ENCODE results near the gene HMGCR.

The HMGCR gene

GRCh38 chr5:75364571-75365280 is 27.7 kb downstream of the HMGCR start:
- Histone ChIP-seq H3K27ac (ENCODE audit: low read length) (no peak overlapping the region), H3K36me3 (ENCODE audit: insufficient read depth, low read depth, low read length) (peaks cover 34% of the 10 kb centered on the region), H3K4me1 (ENCODE audit: insufficient read depth, low read length) (no peaks in the 10 kb centered on the region; the same call in 1 of the 2 replicates), H3K9me3 (ENCODE audit: insufficient read depth, low read depth, low read length) (no peaks in the 10 kb centered on the region), H3K4me3 (ENCODE audit: low read length) (no peak overlapping the region), H3K9ac (ENCODE audit: low read depth, low read length) (no peak overlapping the region), H3K27me3 (ENCODE audit: insufficient read depth, low read length) (no peaks in the 10 kb centered on the region)

GRCh38 chr5:75365740-75366139 is 28.7 kb downstream of the HMGCR start:
- Histone ChIP-seq H3K4me3 (ENCODE audit: low read length) (no peak overlapping the region), H3K27ac (ENCODE audit: low read length) (no peak overlapping the region), H3K27me3 (ENCODE audit: insufficient read depth, low read length) (no peaks in the 10 kb centered on the region), H3K4me1 (ENCODE audit: insufficient read depth, low read length) (no peaks in the 10 kb centered on the region; the same call in 1 of the 2 replicates), H3K36me3 (ENCODE audit: insufficient read depth, low read depth, low read length) (peaks cover 24% of the 10 kb centered on the region), H3K9me3 (ENCODE audit: insufficient read depth, low read depth, low read length) (no peaks in the 10 kb centered on the region), H3K9ac (ENCODE audit: low read depth, low read length) (no peak overlapping the region)

DNA sequence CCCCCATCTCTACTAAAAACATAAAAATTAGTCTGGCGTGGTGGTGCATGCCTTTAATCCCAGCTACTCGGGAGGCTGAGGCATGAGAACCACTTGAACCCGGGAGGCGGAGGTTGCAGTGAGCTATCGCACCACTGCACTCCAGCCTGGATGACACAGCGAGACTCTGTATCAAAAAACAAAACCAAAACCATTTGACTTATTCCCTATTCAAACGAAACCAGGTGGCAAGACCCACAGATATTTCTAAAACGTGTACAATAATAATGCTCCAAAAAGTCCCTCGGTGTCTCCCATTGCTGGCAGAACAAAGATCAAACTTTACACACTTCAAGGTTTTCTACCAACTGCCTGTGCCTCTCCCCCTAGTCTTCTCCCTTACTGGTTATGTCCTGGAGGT is 29.8 kb downstream of the HMGCR start:
- Histone ChIP-seq H3K27me3 (ENCODE audit: insufficient read depth, low read length) (no peaks in the 10 kb centered on the region), H3K36me3 (ENCODE audit: insufficient read depth, low read depth, low read length) (peaks cover 13% of the 10 kb centered on the region), H3K9me3 (ENCODE audit: insufficient read depth, low read depth, low read length) (no peaks in the 10 kb centered on the region), H3K4me3 (ENCODE audit: low read length) (no peak overlapping the region), H3K9ac (ENCODE audit: low read depth, low read length) (no peak overlapping the region), H3K4me1 (ENCODE audit: insufficient read depth, low read length) (no peaks in the 10 kb centered on the region; the same call in 1 of the 2 replicates), H3K27ac (ENCODE audit: low read length) (no peak overlapping the region)

- no peaks in the 10 kb centered on the region for H3K9me3 ChIP-seq (ENCODE audit: insufficient read depth, low read depth, low read length)
- H3K9ac ChIP-seq (ENCODE audit: low read depth, low read length), result no peak overlapping the region
- no peaks in the 10 kb centered on the region; the same call in 1 of the 2 replicates for H3K4me1 ChIP-seq (ENCODE audit: insufficient read depth, low read length)
- no peaks in the 10 kb centered on the region for H3K27me3 ChIP-seq (ENCODE audit: insufficient read depth, low read length)
- H3K4me3 ChIP-seq (ENCODE audit: low read length), result no peak overlapping the region
- H3K36me3 ChIP-seq (ENCODE audit: insufficient read depth, low read depth, low read length), result peaks cover 8% of the 10 kb centered on the region
- H3K27ac ChIP-seq (ENCODE audit: low read length), result no peak overlapping the region
Observed at GRCh38 chr5:75367401-75367800, 30.4 kb downstream of the HMGCR start.

DNA sequence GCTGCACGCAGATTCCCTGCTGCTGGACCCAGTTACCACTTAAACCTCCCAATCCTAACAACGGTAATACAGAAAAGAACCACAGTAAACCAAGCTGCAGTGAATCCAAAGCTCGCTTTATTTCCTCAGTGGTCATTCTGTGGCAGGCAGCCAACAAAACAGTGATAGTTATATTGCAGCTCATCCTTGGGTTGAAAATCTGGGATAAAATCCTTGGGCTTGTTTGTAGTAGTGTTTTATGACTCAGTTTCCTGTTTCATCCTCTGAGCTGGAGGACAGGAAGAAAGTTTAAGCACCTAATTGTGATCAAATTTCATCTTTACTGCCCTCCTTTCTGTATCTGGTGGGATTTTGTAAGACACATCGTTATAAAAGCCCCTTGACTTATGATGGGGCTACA is 31.4 kb downstream of the HMGCR start:
- H3K36me3 ChIP-seq (ENCODE audit: insufficient read depth, low read depth, low read length), result peaks cover 7% of the 10 kb centered on the region; the same call in 1 of the 2 replicates
- no peak overlapping the region for H3K27ac ChIP-seq (ENCODE audit: low read length)
- no peak overlapping the region for H3K4me3 ChIP-seq (ENCODE audit: low read length)
- H3K4me1 ChIP-seq (ENCODE audit: insufficient read depth, low read length), result no peaks in the 10 kb centered on the region; the same call in 1 of the 2 replicates
- H3K9ac ChIP-seq (ENCODE audit: low read depth, low read length), result no peak overlapping the region
- H3K9me3 ChIP-seq (ENCODE audit: insufficient read depth, low read depth, low read length), result no peaks in the 10 kb centered on the region
- no peaks in the 10 kb centered on the region for H3K27me3 ChIP-seq (ENCODE audit: insufficient read depth, low read length)

DNA sequence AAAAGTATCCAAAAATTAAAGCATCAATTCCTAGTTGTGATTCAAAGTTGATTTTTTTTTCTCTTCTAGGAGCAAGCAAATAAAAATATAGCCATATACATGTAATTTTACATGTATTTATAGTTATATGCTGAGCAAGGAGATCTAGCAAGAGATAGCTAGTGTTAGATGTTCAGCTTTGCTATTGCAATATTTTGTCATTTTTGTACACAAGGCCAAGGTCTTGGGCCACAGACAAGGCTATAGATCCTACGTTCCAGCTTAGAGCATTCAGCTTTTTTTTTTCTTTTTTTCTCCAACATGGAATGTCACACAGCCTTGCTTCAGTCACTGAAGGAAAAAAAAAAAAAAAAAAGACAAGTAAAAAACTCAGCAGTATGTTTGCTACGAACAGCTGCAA is 36.8 kb downstream of the HMGCR start:
- no peak overlapping the region for H3K9ac ChIP-seq (ENCODE audit: low read depth, low read length)
- H3K9me3 ChIP-seq (ENCODE audit: insufficient read depth, low read depth, low read length), result no peaks in the 10 kb centered on the region
- H3K27ac ChIP-seq (ENCODE audit: low read length), result no peak overlapping the region
- no peaks in the 10 kb centered on the region for H3K27me3 ChIP-seq (ENCODE audit: insufficient read depth, low read length)
- H3K36me3 ChIP-seq (ENCODE audit: insufficient read depth, low read depth, low read length), result peaks cover 30% of the 10 kb centered on the region
- 0 out of 2 replicates have a peak, but pooled peaks cover 4% of the 10 kb centered on the region for H3K4me1 ChIP-seq (ENCODE audit: insufficient read depth, low read length)
- no peak overlapping the region for H3K4me3 ChIP-seq (ENCODE audit: low read length)

GRCh38 chr5:75374394-75374814 is 37.4 kb downstream of the HMGCR start:
- H3K4me1 ChIP-seq (ENCODE audit: insufficient read depth, low read length), result 0 out of 2 replicates have a peak, but pooled peaks cover 4% of the 10 kb centered on the region

GRCh38 chr5:75375414-75375813 is 38.4 kb downstream of the HMGCR start:
- Histone ChIP-seq H3K4me1 (ENCODE audit: insufficient read depth, low read length) (0 out of 2 replicates have a peak, but pooled peaks cover 4% of the 10 kb centered on the region), H3K9ac (ENCODE audit: low read depth, low read length) (no peak overlapping the region), H3K27me3 (ENCODE audit: insufficient read depth, low read length) (no peaks in the 10 kb centered on the region), H3K4me3 (ENCODE audit: low read length) (no peak overlapping the region), H3K36me3 (ENCODE audit: insufficient read depth, low read depth, low read length) (peaks cover 42% of the 10 kb centered on the region), H3K27ac (ENCODE audit: low read length) (no peak overlapping the region), H3K9me3 (ENCODE audit: insufficient read depth, low read depth, low read length) (no peaks in the 10 kb centered on the region)

More at GRCh38 chr5:75374394-75374814, 37.4 kb downstream of the HMGCR start:
- Histone ChIP-seq H3K4me3 (ENCODE audit: low read length) (no peak overlapping the region), H3K9ac (ENCODE audit: low read depth, low read length) (no peak overlapping the region), H3K27me3 (ENCODE audit: insufficient read depth, low read length) (no peaks in the 10 kb centered on the region), H3K36me3 (ENCODE audit: insufficient read depth, low read depth, low read length) (peaks cover 35% of the 10 kb centered on the region), H3K9me3 (ENCODE audit: insufficient read depth, low read depth, low read length) (no peaks in the 10 kb centered on the region), H3K27ac (ENCODE audit: low read length) (no peak overlapping the region)

GRCh38 chr5:75380099-75380498 is 43.1 kb downstream of the HMGCR start:
- Histone ChIP-seq H3K4me3 (ENCODE audit: low read length) (no peak overlapping the region), H3K27me3 (ENCODE audit: insufficient read depth, low read length) (no peaks in the 10 kb centered on the region), H3K36me3 (ENCODE audit: insufficient read depth, low read depth, low read length) (peaks cover 66% of the 10 kb centered on the region)

DNA sequence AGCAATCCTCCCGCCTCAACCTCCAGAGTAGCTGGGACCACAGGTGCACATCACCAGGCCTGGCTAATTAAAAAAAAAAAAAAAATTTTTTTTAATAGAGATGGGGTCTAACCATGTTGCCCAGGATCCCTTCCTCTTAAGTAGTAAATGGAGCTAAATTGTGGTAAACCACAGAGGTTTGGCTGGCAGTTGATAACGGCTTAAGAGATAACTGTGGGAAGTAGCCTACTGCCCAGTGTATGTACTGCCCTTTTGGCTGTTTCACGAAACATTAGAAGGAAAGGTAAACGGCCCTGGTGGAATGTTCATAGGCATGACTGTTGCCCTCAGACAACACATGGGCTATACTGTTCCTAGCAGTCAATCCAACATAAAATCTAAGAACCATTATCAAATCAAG is 44.4 kb downstream of the HMGCR start:
- H3K27me3 ChIP-seq (ENCODE audit: insufficient read depth, low read length), result no peaks in the 10 kb centered on the region
- H3K27ac ChIP-seq (ENCODE audit: low read length), result no peak overlapping the region
- no peak overlapping the region for H3K9ac ChIP-seq (ENCODE audit: low read depth, low read length)
- no peaks in the 10 kb centered on the region for H3K4me1 ChIP-seq (ENCODE audit: insufficient read depth, low read length)
- no peak overlapping the region for H3K4me3 ChIP-seq (ENCODE audit: low read length)
- H3K36me3 ChIP-seq (ENCODE audit: insufficient read depth, low read depth, low read length), result peaks cover 78% of the 10 kb centered on the region
- H3K9me3 ChIP-seq (ENCODE audit: insufficient read depth, low read depth, low read length), result no peaks in the 10 kb centered on the region

More at GRCh38 chr5:75380099-75380498, 43.1 kb downstream of the HMGCR start:
- no peak overlapping the region for H3K9ac ChIP-seq (ENCODE audit: low read depth, low read length)
- H3K4me1 ChIP-seq (ENCODE audit: insufficient read depth, low read length), result 0 out of 2 replicates have a peak, but pooled peaks cover 1% of the 10 kb centered on the region
- no peak overlapping the region for H3K27ac ChIP-seq (ENCODE audit: low read length)
- no peaks in the 10 kb centered on the region for H3K9me3 ChIP-seq (ENCODE audit: insufficient read depth, low read depth, low read length)

DNA sequence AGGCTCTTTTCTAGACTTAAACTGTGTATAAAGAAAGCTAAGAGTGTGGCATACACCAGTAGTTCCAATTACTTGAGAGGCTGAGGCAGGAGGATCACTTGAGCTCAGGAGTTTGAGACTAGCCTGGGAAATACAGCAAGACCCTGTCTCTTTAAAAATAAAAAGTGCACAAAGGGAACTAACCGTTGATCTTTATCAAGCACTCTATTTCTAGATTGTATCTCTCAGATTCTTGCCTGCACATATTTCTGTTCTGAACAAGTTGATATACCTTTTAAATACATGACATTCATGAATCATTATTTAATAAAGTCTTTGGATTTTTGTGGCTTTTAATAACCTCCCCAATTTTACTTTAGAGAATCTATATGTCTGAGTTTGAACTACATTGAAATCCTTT is 47.2 kb downstream of the HMGCR start:
- Histone ChIP-seq H3K4me3 (ENCODE audit: low read length) (no peak overlapping the region), H3K27ac (ENCODE audit: low read length) (no peak overlapping the region), H3K4me1 (ENCODE audit: insufficient read depth, low read length) (no peaks in the 10 kb centered on the region), H3K36me3 (ENCODE audit: insufficient read depth, low read depth, low read length) (peaks cover 61% of the 10 kb centered on the region), H3K27me3 (ENCODE audit: insufficient read depth, low read length) (no peaks in the 10 kb centered on the region), H3K9me3 (ENCODE audit: insufficient read depth, low read depth, low read length) (no peaks in the 10 kb centered on the region), H3K9ac (ENCODE audit: low read depth, low read length) (no peak overlapping the region)

DNA sequence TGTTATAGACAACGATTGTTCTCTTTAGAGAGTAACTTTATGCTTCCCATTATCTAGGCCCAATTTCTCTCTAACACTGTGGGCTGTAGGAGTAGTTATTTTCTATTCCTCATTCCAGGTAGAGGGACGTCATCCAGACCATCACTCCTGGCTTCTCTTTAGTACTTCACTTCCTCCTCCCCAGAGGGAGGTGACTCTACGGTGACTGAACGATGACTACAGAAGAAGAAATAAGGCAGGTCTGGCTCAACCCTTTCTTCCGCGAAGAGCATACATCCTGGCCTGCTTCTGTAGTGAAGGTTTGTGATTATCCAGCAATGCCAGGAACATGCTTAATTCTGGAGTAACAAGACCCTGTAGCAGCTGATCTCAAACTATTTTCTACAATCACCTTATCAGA is 50.8 kb downstream of the HMGCR start:
- Histone ChIP-seq H3K9me3 (ENCODE audit: insufficient read depth, low read depth, low read length) (no peaks in the 10 kb centered on the region), H3K36me3 (ENCODE audit: insufficient read depth, low read depth, low read length) (peaks cover 39% of the 10 kb centered on the region), H3K27me3 (ENCODE audit: insufficient read depth, low read length) (no peaks in the 10 kb centered on the region), H3K4me1 (ENCODE audit: insufficient read depth, low read length) (no peaks in the 10 kb centered on the region), H3K9ac (ENCODE audit: low read depth, low read length) (no peak overlapping the region), H3K4me3 (ENCODE audit: low read length) (no peak overlapping the region), H3K27ac (ENCODE audit: low read length) (no peak overlapping the region)
